Measurements from ENCODE around the gene LSM14A.

- no peak for TF ChIP-seq CTCF (IDR thresholded peaks at IDR 0.05)
- TF ChIP-seq POLR2AphosphoS5 (IDR thresholded peaks at IDR 0.05), result no peak
Observed at GRCh38 chr19:34225659-34226015, 53.3 kb downstream of the LSM14A start.
